Vagina (tissue), 2 donors: ENCODE data around the gene ABLIM1. TPM values are rescaled to one million over a fixed set of nuclear protein-coding genes. Genes with fewer than 3 reads are reported as not detected.

ENCODE experiments used
- DNase-seq, 2 donors: peaks; one replicate each; pipeline ENCODE4 v3.0.0-alpha.2; 2017; ENCODE audit errors: extremely low spot score in 2 of 2
- H3K27ac ChIP-seq: fragments of 200-600 bp; sonication (generic); one replicate; pipeline ENCODE4 v1.5.1; 2019
- H3K27me3 ChIP-seq: fragments of 200-600 bp; sonication (generic); one replicate; pipeline ENCODE4 v1.5.1; 2019
- H3K36me3 ChIP-seq, 2 donors: fragments of 200-600 bp; sonication (generic); one replicate each; pipeline ENCODE4 v1.5.1; 2017 to 2019
- H3K4me1 ChIP-seq: fragments of 200-600 bp; sonication (generic); one replicate; pipeline ENCODE4 v1.5.1; 2019
- H3K4me3 ChIP-seq, 2 donors: fragments of 200-600 bp; sonication (generic); 1 replicate in 1 of 2; 2 replicates in 1 of 2; pipeline ENCODE4 v1.5.1; 2016 to 2019
- H3K9me3 ChIP-seq: fragments of 200-600 bp; sonication (generic); one replicate; pipeline ENCODE4 v1.5.1; 2019
- CTCF ChIP-seq, 3 experiments: fragments of 450-650 bp in 2 of 3; fragments of 200-600 bp in 1 of 3; sonication (generic) in 1 of 3; IDR thresholded peaks; one replicate each; pipeline ENCODE4 v1.5.1; 2017 to 2019; ENCODE audit warnings: antibody characterized with exemption in 3 of 3, mild to moderate bottlenecking in 2 of 3, moderate library complexity in 2 of 3
- POLR2A ChIP-seq, 2 donors: fragments of 450-650 bp; IDR thresholded peaks; one replicate each; pipeline ENCODE4 v1.6.1; 2017; ENCODE audit warnings: antibody characterized with exemption in 2 of 2, mild to moderate bottlenecking in 2 of 2, moderate library complexity in 2 of 2
- POLR2AphosphoS5 ChIP-seq, 2 donors: sonication (generic); formaldehyde crosslinking; IDR thresholded peaks; one replicate each; pipeline ENCODE4 v1.9.0; 2017; ENCODE audit warnings: antibody characterized with exemption in 2 of 2, mild to moderate bottlenecking in 2 of 2, low read depth in 1 of 2; ENCODE audit not compliant: insufficient read depth in 1 of 2
- intact Hi-C: fragments of 100-400 bp; cut with DNase I; formaldehyde crosslinking; loops from one replicate; pipeline ENCODE4 v1.15.1; 2023
- total RNA-seq: library from RNA; depleted of rRNA; stranded (reverse); fragments of >200 nt; gene quantifications from one replicate; pipeline ENCODE4 v1.2.3, GENCODE V29; 2016

ABLIM1 gene
- total RNA-seq, 1 donor from 2014 or later, result 176 TPM

- Histone ChIP-seq H3K4me3 (peak overlapping the region in 1 of 2 donors; percentile 16), H3K9me3 (no peaks in the 10 kb centered on the region), H3K36me3 (no peaks in the 10 kb centered on the region), H3K27ac (no peak overlapping the region), H3K4me1 (peaks cover 34% of the 10 kb centered on the region), H3K27me3 (no peaks in the 10 kb centered on the region)
- no peak for DNase-seq
- intact Hi-C loops, result no loop called here
- TF ChIP-seq POLR2AphosphoS5 (IDR thresholded peaks at IDR 0.05; ENCODE audit: insufficient read depth in 1 of 2, low read depth in 1 of 2) (peak in 1 of 2 donors; percentile 41), CTCF (IDR thresholded peaks at IDR 0.05) (no peak), POLR2A (IDR thresholded peaks at IDR 0.05) (no peak)
Observed at GRCh38 chr10:114681542-114681941, 23.5 kb upstream of the ABLIM1 start.

DNA sequence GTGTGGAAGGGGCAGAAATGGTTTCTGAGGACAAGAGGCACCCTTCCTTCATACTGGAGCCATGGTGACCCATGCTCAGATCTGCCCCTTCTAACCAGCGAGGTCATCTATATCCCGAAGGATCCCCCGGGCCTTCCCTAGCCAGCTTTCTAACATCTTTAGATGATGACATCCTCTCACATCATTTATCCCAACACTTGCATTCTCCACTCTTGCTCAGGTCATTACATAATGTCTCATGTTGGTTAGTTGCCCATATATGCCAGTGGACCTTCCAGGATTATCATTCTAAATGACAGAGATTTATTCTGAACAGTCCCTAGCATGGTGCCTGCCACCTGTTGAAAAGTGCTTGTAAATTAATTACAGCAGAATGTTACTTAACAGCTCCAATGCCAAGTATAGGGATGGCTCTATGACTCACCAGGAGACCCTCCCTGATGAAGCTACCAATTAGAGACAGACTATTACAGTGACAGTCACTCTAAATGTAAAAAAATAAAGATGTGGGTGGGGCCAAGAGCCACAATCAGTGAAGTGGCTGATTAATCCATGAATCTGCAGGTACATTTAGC is 22.6 kb upstream of the ABLIM1 start:
- H3K36me3 ChIP-seq, result no peaks in the 10 kb centered on the region
- TF ChIP-seq CTCF (IDR thresholded peaks at IDR 0.05) (no peak), POLR2A (IDR thresholded peaks at IDR 0.05) (no peak), POLR2AphosphoS5 (IDR thresholded peaks at IDR 0.05; ENCODE audit: insufficient read depth in 1 of 2, low read depth in 1 of 2) (no peak)
- H3K4me1 ChIP-seq, result peaks cover 30% of the 10 kb centered on the region
- no peaks in the 10 kb centered on the region for H3K9me3 ChIP-seq
- H3K27me3 ChIP-seq, result no peaks in the 10 kb centered on the region
- no peak overlapping the region for H3K27ac ChIP-seq
- DNase-seq, result no peak
- intact Hi-C loops, result no loop called here
- no peak overlapping the region for H3K4me3 ChIP-seq

DNA sequence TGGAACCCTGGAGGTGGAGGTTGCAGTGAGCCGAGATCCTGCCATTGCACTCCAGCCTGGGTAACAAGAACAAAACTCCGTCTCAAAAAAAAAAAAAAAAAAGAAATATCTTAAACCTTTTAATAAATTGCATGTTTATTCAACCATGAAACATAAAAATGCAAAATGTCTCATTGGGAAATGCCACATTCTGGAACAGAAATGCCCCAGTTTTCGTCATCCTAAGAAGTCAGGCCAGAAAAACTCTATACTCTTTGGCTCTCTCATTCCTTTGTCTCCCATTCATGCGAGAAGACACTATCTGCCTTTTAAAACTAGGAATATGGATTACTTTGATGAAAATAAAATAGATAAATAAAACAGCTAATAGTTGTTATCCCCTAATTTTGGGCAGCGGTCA is 21.5 kb upstream of the ABLIM1 start:
- Histone ChIP-seq H3K36me3 (no peaks in the 10 kb centered on the region), H3K4me1 (peaks cover 21% of the 10 kb centered on the region), H3K27ac (no peak overlapping the region), H3K4me3 (no peak overlapping the region), H3K27me3 (no peaks in the 10 kb centered on the region), H3K9me3 (no peaks in the 10 kb centered on the region)
- no peak for TF ChIP-seq POLR2A (IDR thresholded peaks at IDR 0.05)
- no peak for TF ChIP-seq CTCF (IDR thresholded peaks at IDR 0.05)
- TF ChIP-seq POLR2AphosphoS5 (IDR thresholded peaks at IDR 0.05; ENCODE audit: insufficient read depth in 1 of 2, low read depth in 1 of 2), result no peak
- DNase-seq, result no peak
- intact Hi-C loops, result no loop called here

- Histone ChIP-seq H3K36me3 (no peaks in the 10 kb centered on the region), H3K9me3 (no peaks in the 10 kb centered on the region), H3K27ac (no peak overlapping the region), H3K4me3 (no peak overlapping the region), H3K27me3 (no peaks in the 10 kb centered on the region), H3K4me1 (peaks cover 16% of the 10 kb centered on the region)
- intact Hi-C loops, result no loop called here
- DNase-seq, result no peak
- TF ChIP-seq POLR2AphosphoS5 (IDR thresholded peaks at IDR 0.05; ENCODE audit: insufficient read depth in 1 of 2, low read depth in 1 of 2) (no peak), CTCF (IDR thresholded peaks at IDR 0.05) (no peak), POLR2A (IDR thresholded peaks at IDR 0.05) (no peak)
Observed at GRCh38 chr10:114678820-114679219, 20.7 kb upstream of the ABLIM1 start.

- no peak overlapping the region for H3K4me3 ChIP-seq
- TF ChIP-seq POLR2AphosphoS5 (IDR thresholded peaks at IDR 0.05; ENCODE audit: insufficient read depth in 1 of 2, low read depth in 1 of 2) (no peak), POLR2A (IDR thresholded peaks at IDR 0.05) (no peak), CTCF (IDR thresholded peaks at IDR 0.05) (no peak)
- H3K36me3 ChIP-seq, result no peaks in the 10 kb centered on the region
- H3K9me3 ChIP-seq, result no peaks in the 10 kb centered on the region
- no peaks in the 10 kb centered on the region for H3K27me3 ChIP-seq
- intact Hi-C loops, result no loop called here
- H3K4me1 ChIP-seq, result peaks cover 16% of the 10 kb centered on the region
- no peak for DNase-seq
- H3K27ac ChIP-seq, result no peak overlapping the region
Observed at GRCh38 chr10:114678336-114678735, 20.3 kb upstream of the ABLIM1 start.
